Measurements from ENCODE around the gene SYNPO.

GRCh38 chr5:150623878-150624216, 16.6 kb upstream of the SYNPO start:
- no peak for TF ChIP-seq CTCF (IDR thresholded peaks at IDR 0.05)
- no peak for TF ChIP-seq POLR2A (IDR thresholded peaks at IDR 0.05)
